HFF-Myc (cell line): ENCODE measurements around the gene POLDIP3.

Experiments used
- DNase-seq: peaks from one replicate; pipeline ENCODE4 v3.0.0-alpha.2; 2011; ENCODE audit warnings: low read depth; ENCODE audit errors: extremely low read depth
- H3K4me3 ChIP-seq: replicated peaks from 2 replicates; pipeline ENCODE4 v1.5.1; 2011; ENCODE audit warnings: low read depth, mild to moderate bottlenecking, control low read depth, low read length
- CTCF ChIP-seq: IDR thresholded peaks from 2 replicates; pipeline ENCODE4 v1.5.1; 2012; ENCODE audit warnings: mild to moderate bottlenecking, low read depth, low read length, control low read depth; ENCODE audit errors: missing control alignments

POLDIP3 gene

GRCh38 chr22:42639541-42640241 lies 25.0 kb upstream of the POLDIP3 start:
- no peak for TF ChIP-seq CTCF
- DNase-seq: no peak
- H3K4me3 ChIP-seq: no peak overlapping the region

DNA sequence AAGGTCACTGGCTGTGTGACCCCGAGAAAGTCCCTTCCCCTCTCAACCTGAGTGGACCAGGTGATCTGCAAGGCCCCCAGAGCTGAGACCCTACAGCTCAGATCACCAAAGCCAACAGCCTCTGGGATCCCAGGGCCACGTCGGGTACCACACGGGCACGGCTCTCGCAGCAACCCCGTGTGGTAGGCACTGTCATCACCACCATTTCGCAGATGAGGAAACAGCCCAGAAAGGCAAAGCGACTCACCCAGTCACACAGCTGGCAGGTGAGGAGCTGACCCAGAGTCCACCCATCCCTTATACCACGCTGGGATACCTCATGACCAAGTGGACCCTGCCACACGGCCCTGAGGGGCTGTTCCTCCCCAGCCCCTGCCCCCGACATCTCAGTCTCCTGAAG lies 22.9 kb upstream of the POLDIP3 start:
- no peak for TF ChIP-seq CTCF
- no peak for DNase-seq
- no peak overlapping the region for H3K4me3 ChIP-seq

DNA sequence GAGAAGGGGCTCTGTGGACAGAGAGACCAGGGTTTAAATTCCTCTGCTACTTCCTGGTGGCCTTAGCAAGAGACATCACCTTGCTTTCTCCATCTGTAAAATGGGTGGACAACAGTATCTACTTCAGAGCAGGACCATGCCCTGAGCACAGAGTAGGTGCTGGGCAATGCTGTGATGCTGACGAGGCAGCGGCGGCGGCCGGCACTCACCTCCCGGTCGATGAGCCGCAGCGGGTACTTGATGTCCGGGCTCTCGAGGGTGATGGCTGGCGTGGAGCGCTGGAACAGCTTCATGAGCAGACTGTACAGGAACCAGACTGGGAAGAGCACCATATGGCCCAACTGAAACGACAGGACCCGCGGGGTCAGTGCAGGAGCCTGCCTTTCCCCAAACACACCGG lies 21.8 kb upstream of the POLDIP3 start:
- no peak for TF ChIP-seq CTCF
- DNase-seq: no peak
- no peak overlapping the region for H3K4me3 ChIP-seq

DNA sequence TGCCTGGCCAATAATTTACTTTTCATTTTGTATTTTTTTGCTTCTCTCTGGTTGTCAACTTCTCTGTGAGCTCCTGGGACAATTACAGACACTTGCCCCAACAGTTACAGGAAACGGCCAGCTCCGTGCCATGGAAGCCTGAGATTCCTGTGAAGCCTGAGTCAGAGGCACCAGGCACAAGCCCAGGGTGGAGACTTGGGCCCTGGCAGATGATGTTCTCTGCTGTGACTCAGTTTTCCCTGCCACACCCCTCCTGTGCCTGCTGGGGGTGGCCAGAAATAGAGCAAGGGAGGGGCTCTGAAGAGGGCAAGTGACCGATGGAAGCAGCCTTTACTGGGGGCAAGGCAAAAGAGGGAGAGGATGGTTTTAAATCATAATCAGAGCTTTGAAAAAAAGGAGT lies 20.8 kb upstream of the POLDIP3 start:
- no peak overlapping the region for H3K4me3 ChIP-seq
- DNase-seq: no peak
- no peak for TF ChIP-seq CTCF

GRCh38 chr22:42633013-42633412 lies 18.3 kb upstream of the POLDIP3 start:
- TF ChIP-seq CTCF: no peak
- no peak for DNase-seq
- no peak overlapping the region for H3K4me3 ChIP-seq

DNA sequence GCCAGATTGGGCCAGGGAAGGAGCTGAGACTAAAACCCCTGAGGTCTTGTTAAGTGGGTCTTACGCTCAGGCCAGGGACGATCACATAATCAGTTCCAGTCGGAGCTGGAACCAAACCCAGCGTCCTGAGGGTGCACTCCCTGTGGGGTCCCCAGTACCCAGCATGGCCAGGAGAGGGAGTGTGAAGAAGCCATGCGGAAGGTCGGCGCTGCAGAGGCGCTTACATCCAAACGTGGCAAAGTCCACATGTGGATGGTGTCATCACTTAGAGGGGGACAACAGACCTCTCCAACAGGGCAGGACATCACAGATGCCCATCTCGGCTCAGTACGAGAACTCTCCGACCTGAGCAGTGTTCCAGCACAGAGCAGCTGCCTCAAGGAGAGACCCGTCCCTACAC lies 17.4 kb upstream of the POLDIP3 start:
- peak; percentile 52 for TF ChIP-seq CTCF
- H3K4me3 ChIP-seq: no peak overlapping the region
- no peak for DNase-seq
